HCT116 (cell line): ENCODE measurements around the gene SLC35F1. TPM values are rescaled to one million over a fixed set of nuclear protein-coding genes. Genes with fewer than 3 reads are reported as not detected.

ENCODE experiments used
- ATAC-seq: fragments of 200-7000 bp; cut with Tn5 transposase; 2 replicates; pipeline ENCODE4 v1.9.1; 2020; ENCODE audit warnings: mild to moderate bottlenecking, moderate library complexity
- BruUV-seq: library from RNA; stranded (reverse); fragments of 400-500 nt; replicated peaks from 2 replicates; lab custom pipeline; 2021; lab: Mats Ljungman, UMichigan
- CTCF ChIA-PET: fragments of 300-600 bp; sonication (Branson Sonifier 250); formaldehyde crosslinking; loops from one replicate; lab custom pipeline; 2021; ENCODE audit warnings: antibody characterized with exemption; lab: Charles Lee
- POLR2A ChIA-PET: fragments of 300-600, 350-600 bp; sonication (Branson Sonifier 250); formaldehyde crosslinking; loops from one replicate; lab custom pipeline; 2021; ENCODE audit warnings: antibody characterized with exemption; lab: Charles Lee
- RAD21 ChIA-PET, 2 experiments: fragments of 300-600 bp; sonication (Branson Sonifier 250); formaldehyde crosslinking; loops; one replicate each; lab custom pipeline; 2023; ENCODE audit warnings: low total read pairs in 2 of 2; ENCODE audit not compliant: uncharacterized antibody in 2 of 2, unreplicated experiment in 2 of 2, low non-redundant PET in 1 of 2; lab: Charles Lee
- DNase-seq: peaks from one replicate; pipeline ENCODE4 v3.0.0-alpha.2; 2010; ENCODE audit warnings: low read depth, low spot score
- H2AFZ ChIP-seq: fragments of 200-600 bp; shearing (Covaris generic), sonication (generic); 2 replicates; pipeline ENCODE4 v1.6.1; 2017; ENCODE audit warnings: low read depth, mixed run types, mixed read lengths, antibody characterized with exemption, low read length; ENCODE audit not compliant: poor library complexity, severe bottlenecking
- H3K27ac ChIP-seq: 2 replicates; pipeline ENCODE4 v1.5.1; 2012; ENCODE audit warnings: low read depth, low read length
- H3K27me3 ChIP-seq: fragments of 200-600 bp; sonication (generic); 2 replicates; pipeline ENCODE4 v1.6.1; 2016; ENCODE audit warnings: mixed run types, low read length, mixed read lengths; ENCODE audit not compliant: insufficient read depth
- H3K36me3 ChIP-seq, 2 experiments: fragments of 200-500 bp in 1 of 2; fragments of 200-600 bp in 1 of 2; sonication (Bioruptor generic) in 1 of 2; sonication (generic) in 1 of 2; 2 replicates each; pipeline versions ENCODE4 v1.5.1 to v1.6.1; 2014 to 2016; ENCODE audit warnings: low read length in 2 of 2, inconsistent platforms in 1 of 2, mixed read lengths in 1 of 2, mixed run types in 1 of 2; ENCODE audit not compliant: insufficient read depth in 2 of 2, control insufficient read depth in 1 of 2
- H3K4me1 ChIP-seq, 2 experiments: fragments of 200-600 bp in 1 of 2; sonication (generic) in 1 of 2; 2 replicates each; pipeline versions ENCODE4 v1.5.1 to v1.6.1; 2012 to 2017; ENCODE audit warnings: low read length in 2 of 2, inconsistent platforms in 1 of 2, mild to moderate bottlenecking in 1 of 2, mixed read lengths in 1 of 2, mixed run types in 1 of 2, moderate library complexity in 1 of 2; ENCODE audit not compliant: insufficient read depth in 2 of 2, control insufficient read depth in 1 of 2
- H3K4me2 ChIP-seq: fragments of 200-600 bp; sonication (generic); 2 replicates; pipeline ENCODE4 v1.6.1; 2017; ENCODE audit warnings: mixed run types, low read length, mixed read lengths
- H3K4me3 ChIP-seq, 2 experiments: fragments of 200-600 bp in 1 of 2; sonication (generic) in 1 of 2; replicated peaks in 1 of 2; 2 replicates each; pipeline ENCODE4 v1.5.1; 2011 to 2016; ENCODE audit warnings: low read length in 2 of 2, control low read depth in 1 of 2, low read depth in 1 of 2, mild to moderate bottlenecking in 1 of 2, mixed read lengths in 1 of 2, mixed run types in 1 of 2
- H3K79me2 ChIP-seq: fragments of 200-600 bp; sonication (generic); 2 replicates; pipeline ENCODE4 v1.6.1; 2017; ENCODE audit warnings: mild to moderate bottlenecking, mixed run types, low read length, moderate library complexity, mixed read lengths; ENCODE audit not compliant: insufficient read depth
- H3K9ac ChIP-seq: fragments of 200-600 bp; sonication (generic); 2 replicates; pipeline ENCODE4 v1.6.1; 2016; ENCODE audit warnings: low read length, mixed read lengths
- H3K9me2 ChIP-seq: fragments of 200-600 bp; sonication (generic), shearing (Covaris generic); 2 replicates; pipeline ENCODE4 v1.6.1; 2017; ENCODE audit warnings: mixed run types, mild to moderate bottlenecking, moderate library complexity; ENCODE audit not compliant: insufficient read depth
- H3K9me3 ChIP-seq, 2 experiments: fragments of 200-500 bp in 1 of 2; fragments of 200-600 bp in 1 of 2; sonication (Bioruptor generic) in 1 of 2; sonication (generic) in 1 of 2; 2 replicates each; pipeline ENCODE4 v1.6.1; 2014 to 2017; ENCODE audit warnings: low read length in 2 of 2, mixed read lengths in 2 of 2, inconsistent platforms in 1 of 2, low read depth in 1 of 2, mild to moderate bottlenecking in 1 of 2, mixed run types in 1 of 2, moderate library complexity in 1 of 2; ENCODE audit not compliant: control insufficient read depth in 1 of 2, insufficient read depth in 1 of 2
- H4K20me1 ChIP-seq: fragments of 200-600 bp; sonication (generic), shearing (Covaris generic); 2 replicates; pipeline ENCODE4 v1.6.1; 2017; ENCODE audit warnings: mixed run types, mild to moderate bottlenecking, moderate library complexity; ENCODE audit not compliant: insufficient read depth
- CBX3 ChIP-seq: IDR thresholded peaks from 2 replicates; pipeline ENCODE4 v1.6.1; 2012; ENCODE audit warnings: low read depth
- CEBPB ChIP-seq: IDR thresholded peaks from 2 replicates; pipeline ENCODE4 v1.6.1; 2012; ENCODE audit warnings: low read depth
- EGR1 ChIP-seq: IDR thresholded peaks from 2 replicates; pipeline ENCODE4 v1.6.1; 2012; ENCODE audit warnings: low read depth
- ELF1 ChIP-seq: IDR thresholded peaks from 2 replicates; pipeline ENCODE4 v1.6.1; 2012; ENCODE audit warnings: low read depth, borderline replicate concordance
- POLR2A ChIP-seq: IDR thresholded peaks from 2 replicates; pipeline ENCODE4 v1.7.0; 2011; ENCODE audit warnings: borderline replicate concordance; ENCODE audit not compliant: insufficient read depth, insufficient read length; ENCODE audit errors: extremely low read depth
- POLR2AphosphoS5 ChIP-seq: IDR thresholded peaks from 2 replicates; pipeline ENCODE4 v1.6.1; 2011; ENCODE audit warnings: mild to moderate bottlenecking, low read depth, low read length, moderate library complexity
- RAD21 ChIP-seq: IDR thresholded peaks from 2 replicates; pipeline ENCODE4 v1.6.1; 2012; ENCODE audit warnings: low read depth, mild to moderate bottlenecking
- REST ChIP-seq: IDR thresholded peaks from 2 replicates; pipeline ENCODE4 v1.6.1; 2012; ENCODE audit warnings: low read depth
- SIN3A ChIP-seq: IDR thresholded peaks from 2 replicates; pipeline ENCODE4 v1.6.1; 2012; ENCODE audit warnings: low read depth
- SP1 ChIP-seq: IDR thresholded peaks from 2 replicates; pipeline ENCODE4 v1.6.1; 2012; ENCODE audit warnings: low read depth
- SRF ChIP-seq: IDR thresholded peaks from 2 replicates; pipeline ENCODE4 v1.6.1; 2012; ENCODE audit warnings: low read depth
- ZBTB33 ChIP-seq: IDR thresholded peaks from 2 replicates; pipeline ENCODE4 v1.6.1; 2011; ENCODE audit warnings: mild to moderate bottlenecking, low read length, moderate library complexity; ENCODE audit not compliant: insufficient replicate concordance; ENCODE audit errors: extremely low read depth
- ZNF274 ChIP-seq: fragments of 200-500 bp; sonication (Bioruptor generic); IDR thresholded peaks from 2 replicates; pipeline ENCODE4 v1.6.1; 2014; ENCODE audit warnings: mild to moderate bottlenecking, low read depth, low read length, inconsistent platforms
- intact Hi-C: fragments of 100-400 bp; cut with micrococcal nuclease; formaldehyde crosslinking; loops from 2 replicates; pipeline ENCODE4 v1.10.0; 2022
- total RNA-seq: library from RNA; stranded (reverse); gene quantifications from one replicate; pipeline ENCODE4 v1.2.1, GENCODE V29; 2021; ENCODE audit not compliant: unreplicated experiment
- TF ChIP-seq, protein P1 (sequence below), 3 experiments: fragments of 200-600 bp in 1 of 3; sonication (generic) in 1 of 3; IDR thresholded peaks in 2 of 3; conservative IDR thresholded peaks in 1 of 3; 2 replicates each; pipeline ENCODE4 v1.5.1; 2012 to 2017; ENCODE audit warnings: low read depth in 2 of 3, low read length in 2 of 3, antibody characterized with exemption in 1 of 3, borderline replicate concordance in 1 of 3, control low read depth in 1 of 3, mild to moderate bottlenecking in 1 of 3, mixed read lengths in 1 of 3, mixed run types in 1 of 3, moderate library complexity in 1 of 3; ENCODE audit not compliant: insufficient read depth in 1 of 3

Gene SLC35F1
- total RNA-seq, 1 experiment from 2014 or later = 0.07 TPM

DNA sequence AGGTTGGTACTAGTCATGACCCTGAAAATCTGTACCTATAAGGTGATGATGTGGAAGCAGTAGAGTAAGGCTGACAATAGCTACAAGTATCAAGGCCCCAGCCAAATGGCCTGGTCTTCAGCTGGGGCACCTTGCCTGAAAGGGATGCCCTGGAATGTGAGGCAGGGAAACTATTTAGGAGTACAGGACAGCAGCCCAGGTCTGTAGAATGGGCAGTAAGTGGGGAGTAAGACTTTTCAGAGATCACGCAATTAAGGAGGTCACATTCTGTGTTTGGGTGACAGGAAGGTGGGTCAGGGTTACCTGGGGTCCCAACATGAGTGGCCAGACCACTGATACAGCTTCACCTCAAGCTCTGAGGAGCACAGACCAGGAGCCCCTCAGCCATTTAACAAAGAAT is 9.4 kb downstream of the SLC35F1 start:
- Histone ChIP-seq H3K9me3 (no peaks in the 10 kb centered on the region), H3K4me2 (no peak overlapping the region), H3K9me2 (no peaks in the 10 kb centered on the region), H3K36me3 (no peaks in the 10 kb centered on the region), H3K9ac (no peak overlapping the region), H3K27me3 (0 out of 2 replicates have a peak, but pooled peaks cover 4% of the 10 kb centered on the region), H3K79me2 (no peaks in the 10 kb centered on the region), H2AFZ (no peak overlapping the region), H3K27ac (no peak overlapping the region), H4K20me1 (no peaks in the 10 kb centered on the region), H3K4me1 (no peaks in the 10 kb centered on the region), H3K4me3 (no peak overlapping the region)
- TF ChIP-seq SRF (no peak), ELF1 (no peak), ZBTB33 (no peak), RAD21 (no peak), POLR2A (no peak), SIN3A (no peak), CEBPB (no peak), CBX3 (no peak)
- intact Hi-C loops = no loop called here
- POLR2A ChIA-PET = no interaction called here
- BruUV-seq = no TSS peak
- ATAC-seq (no peak), DNase-seq (no peak)
- CTCF ChIA-PET = no interaction called here
- RAD21 ChIA-PET = no interaction called here

DNA sequence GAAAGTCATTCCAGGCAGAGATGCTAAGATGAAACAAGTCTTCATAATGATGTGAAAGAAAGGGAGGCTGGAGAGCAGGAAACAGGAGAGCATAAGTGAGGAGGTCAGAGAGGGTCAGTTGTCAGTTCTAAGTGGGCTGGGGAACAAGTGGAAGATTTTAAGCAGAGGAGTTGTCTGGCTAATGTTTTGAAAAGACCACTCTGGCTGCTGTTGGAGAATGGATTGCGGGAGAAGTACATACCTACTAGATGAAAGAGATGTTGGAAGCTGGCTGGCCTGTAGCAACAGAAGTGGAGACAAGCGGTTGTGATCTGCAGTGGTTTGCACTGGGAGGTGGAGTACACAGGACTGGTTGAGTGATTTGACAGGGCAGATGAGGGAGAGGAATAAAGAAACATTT is 10.1 kb downstream of the SLC35F1 start:
- CTCF ChIA-PET = no interaction called here
- H3K79me2 ChIP-seq = no peaks in the 10 kb centered on the region
- no peaks in the 10 kb centered on the region for H4K20me1 ChIP-seq
- no peak overlapping the region for H3K9ac ChIP-seq
- H3K4me3 ChIP-seq = no peak overlapping the region
- BruUV-seq = no TSS peak
- H3K27me3 ChIP-seq = 0 out of 2 replicates have a peak, but pooled peaks cover 4% of the 10 kb centered on the region
- DNase-seq = no peak
- no peak overlapping the region for H3K27ac ChIP-seq
- H3K4me2 ChIP-seq = no peak overlapping the region
- no peaks in the 10 kb centered on the region for H3K9me2 ChIP-seq
- no peaks in the 10 kb centered on the region for H3K4me1 ChIP-seq
- H3K9me3 ChIP-seq = no peaks in the 10 kb centered on the region
- no peak overlapping the region for H2AFZ ChIP-seq
- intact Hi-C loops = no loop called here
- RAD21 ChIA-PET = no interaction called here
- POLR2A ChIA-PET = no interaction called here
- no peak for ATAC-seq
- no peaks in the 10 kb centered on the region for H3K36me3 ChIP-seq
- TF ChIP-seq ZNF274 (no peak), SIN3A (no peak), REST (no peak), SP1 (no peak), POLR2AphosphoS5 (no peak), ELF1 (no peak), CEBPB (no peak), EGR1 (no peak)
- TF ChIP-seq, protein P1, sequence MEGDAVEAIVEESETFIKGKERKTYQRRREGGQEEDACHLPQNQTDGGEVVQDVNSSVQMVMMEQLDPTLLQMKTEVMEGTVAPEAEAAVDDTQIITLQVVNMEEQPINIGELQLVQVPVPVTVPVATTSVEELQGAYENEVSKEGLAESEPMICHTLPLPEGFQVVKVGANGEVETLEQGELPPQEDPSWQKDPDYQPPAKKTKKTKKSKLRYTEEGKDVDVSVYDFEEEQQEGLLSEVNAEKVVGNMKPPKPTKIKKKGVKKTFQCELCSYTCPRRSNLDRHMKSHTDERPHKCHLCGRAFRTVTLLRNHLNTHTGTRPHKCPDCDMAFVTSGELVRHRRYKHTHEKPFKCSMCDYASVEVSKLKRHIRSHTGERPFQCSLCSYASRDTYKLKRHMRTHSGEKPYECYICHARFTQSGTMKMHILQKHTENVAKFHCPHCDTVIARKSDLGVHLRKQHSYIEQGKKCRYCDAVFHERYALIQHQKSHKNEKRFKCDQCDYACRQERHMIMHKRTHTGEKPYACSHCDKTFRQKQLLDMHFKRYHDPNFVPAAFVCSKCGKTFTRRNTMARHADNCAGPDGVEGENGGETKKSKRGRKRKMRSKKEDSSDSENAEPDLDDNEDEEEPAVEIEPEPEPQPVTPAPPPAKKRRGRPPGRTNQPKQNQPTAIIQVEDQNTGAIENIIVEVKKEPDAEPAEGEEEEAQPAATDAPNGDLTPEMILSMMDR (IDR thresholded peaks at IDR 0.05 in 2 of 3, conservative IDR thresholded peaks at IDR 0.05 in 1 of 3; ENCODE audit: borderline replicate concordance in 1 of 3, insufficient read depth in 1 of 3, low read depth in 2 of 3, low read length in 2 of 3) = no peak
